ENCODE results near the gene TMPRSS6.

DNA sequence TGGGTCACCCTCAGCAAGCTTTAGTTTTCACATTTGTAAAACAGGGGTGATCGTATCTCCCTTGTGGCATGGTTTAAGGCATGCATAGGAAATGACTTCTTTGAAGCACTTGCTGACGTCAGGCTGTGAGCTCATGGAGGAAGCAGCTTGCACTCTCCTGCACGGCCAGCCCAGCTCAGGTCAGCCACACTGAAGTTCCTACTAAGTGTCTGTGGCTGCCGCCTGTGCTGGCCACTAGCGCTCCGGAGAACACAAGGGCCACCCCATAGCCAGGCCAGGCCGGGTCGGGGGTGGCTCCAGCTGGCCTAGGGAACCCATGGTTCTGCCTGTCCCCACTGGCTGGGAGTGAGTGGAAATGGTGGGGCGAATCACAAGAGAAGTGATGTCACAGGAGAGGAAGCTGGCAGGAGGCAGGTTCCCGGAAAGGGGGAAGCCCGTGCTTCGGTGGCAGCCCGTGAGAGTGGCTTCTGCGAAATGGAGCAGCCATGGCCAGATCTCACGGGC is 29.8 kb downstream of the TMPRSS6 start:
- no peak for TF ChIP-seq CTCF (IDR thresholded peaks at IDR 0.05)
- no peak for TF ChIP-seq EP300 (IDR thresholded peaks at IDR 0.05)
